Neuronal stem cell (in vitro differentiated cells): ENCODE data around the gene PARD3B.

Experiments
- DNase-seq: peaks from one replicate; pipeline ENCODE4 v3.0.0-alpha.2; 2013; ENCODE audit warnings: low spot score
- H2AFZ ChIP-seq: one replicate; pipeline ENCODE4 v1.6.1; 2013; ENCODE audit warnings: mild to moderate bottlenecking, low read length, inconsistent platforms
- H2AK5ac ChIP-seq: 2 replicates; pipeline ENCODE4 v1.6.1; 2013; ENCODE audit warnings: low read depth, mild to moderate bottlenecking, inconsistent platforms, low read length, moderate library complexity, mixed read lengths
- H2BK120ac ChIP-seq: 2 replicates; pipeline ENCODE4 v1.6.1; 2013; ENCODE audit warnings: low read depth, mild to moderate bottlenecking, inconsistent platforms, low read length, moderate library complexity, mixed read lengths
- H2BK12ac ChIP-seq: one replicate; pipeline ENCODE4 v1.6.1; 2013; ENCODE audit warnings: low read length, inconsistent platforms
- H2BK15ac ChIP-seq: 2 replicates; pipeline ENCODE4 v1.6.1; 2013; ENCODE audit warnings: mild to moderate bottlenecking, low read length, inconsistent platforms, mixed read lengths
- H2BK5ac ChIP-seq: one replicate; pipeline ENCODE4 v1.6.1; 2013; ENCODE audit warnings: inconsistent platforms, mild to moderate bottlenecking, low read length, moderate library complexity
- H3K14ac ChIP-seq: one replicate; pipeline ENCODE4 v1.6.1; 2013; ENCODE audit warnings: low read length, inconsistent platforms
- H3K18ac ChIP-seq: 2 replicates; pipeline ENCODE4 v1.6.1; 2013; ENCODE audit warnings: low read length, inconsistent platforms
- H3K23ac ChIP-seq: 2 replicates; pipeline ENCODE4 v1.6.1; 2013; ENCODE audit warnings: low read depth, mild to moderate bottlenecking, mixed read lengths, low read length, inconsistent platforms; ENCODE audit not compliant: poor library complexity
- H3K27ac ChIP-seq: replicated peaks from 3 replicates; pipeline ENCODE4 v1.5.1; 2013; ENCODE audit warnings: low read length, inconsistent platforms
- H3K27me3 ChIP-seq, 3 experiments: 2 replicates each; pipeline ENCODE4 v1.6.1; 2013; ENCODE audit warnings: low read length in 3 of 3, mild to moderate bottlenecking in 2 of 3, inconsistent platforms in 1 of 3, low read depth in 1 of 3, mixed read lengths in 1 of 3, moderate library complexity in 1 of 3; ENCODE audit not compliant: control insufficient read depth in 3 of 3, insufficient read depth in 3 of 3
- H3K36me3 ChIP-seq, 2 donors: replicated peaks in 1 of 2; 2 replicates each; pipeline ENCODE4 v1.6.1; 2013; ENCODE audit warnings: low read length in 2 of 2; ENCODE audit not compliant: control insufficient read depth in 2 of 2, insufficient read depth in 2 of 2
- H3K4ac ChIP-seq: 2 replicates; pipeline ENCODE4 v1.6.1; 2013; ENCODE audit warnings: inconsistent platforms, mild to moderate bottlenecking, low read length, moderate library complexity
- H3K4me1 ChIP-seq, 2 donors: 1 replicate in 1 of 2; 2 replicates in 1 of 2; pipeline ENCODE4 v1.6.1; 2013; ENCODE audit warnings: low read length in 2 of 2, low read depth in 1 of 2; ENCODE audit not compliant: control insufficient read depth in 2 of 2, insufficient read depth in 1 of 2
- H3K4me2 ChIP-seq: one replicate; pipeline ENCODE4 v1.6.1; 2013; ENCODE audit warnings: mild to moderate bottlenecking, low read length, inconsistent platforms; ENCODE audit not compliant: insufficient read depth, poor library complexity, severe bottlenecking
- H3K4me3 ChIP-seq, 2 donors: 2 replicates each; pipeline ENCODE4 v1.5.1; 2013; ENCODE audit warnings: low read length in 2 of 2, mild to moderate bottlenecking in 2 of 2, inconsistent platforms in 1 of 2, moderate library complexity in 1 of 2
- H3K79me1 ChIP-seq: one replicate; pipeline ENCODE4 v1.6.1; 2013; ENCODE audit warnings: low read depth, mild to moderate bottlenecking, inconsistent platforms, low read length, moderate library complexity
- H3K9ac ChIP-seq: one replicate; pipeline ENCODE4 v1.6.1; 2013; ENCODE audit warnings: mild to moderate bottlenecking, low read depth, low read length, inconsistent platforms; ENCODE audit not compliant: poor library complexity
- H3K9me3 ChIP-seq, 2 donors: replicated peaks in 1 of 2; 2 replicates each; pipeline versions ENCODE3 to v1.6.1; 2013; ENCODE audit warnings: low read length in 2 of 2, mild to moderate bottlenecking in 2 of 2, inconsistent platforms in 1 of 2, low read depth in 1 of 2, mixed read lengths in 1 of 2, moderate library complexity in 1 of 2; ENCODE audit not compliant: control insufficient read depth in 2 of 2, insufficient read depth in 1 of 2
- H4K8ac ChIP-seq: one replicate; pipeline ENCODE4 v1.6.1; 2013; ENCODE audit warnings: low read depth, mild to moderate bottlenecking, inconsistent platforms, low read length, moderate library complexity
- H4K91ac ChIP-seq: one replicate; pipeline ENCODE4 v1.6.1; 2013; ENCODE audit warnings: low read length, low read depth, mild to moderate bottlenecking, inconsistent platforms; ENCODE audit not compliant: poor library complexity
- WGBS, 2 donors: extraction: QIAGEN DNeasy Blood & Tissue Kit; methylation state at CpG; one replicate each; pipeline ENCODE4 v1.1.7; 2013; ENCODE audit warnings: missing lambda C conversion rate in 2 of 2, mixed read lengths in 1 of 2; ENCODE audit not compliant: insufficient read length in 2 of 2, insufficient replicate concordance in 1 of 2; ENCODE audit errors: extremely low coverage in 2 of 2; 5-methylcytosine and 5-hydroxymethylcytosine counted together

PARD3B gene

DNA sequence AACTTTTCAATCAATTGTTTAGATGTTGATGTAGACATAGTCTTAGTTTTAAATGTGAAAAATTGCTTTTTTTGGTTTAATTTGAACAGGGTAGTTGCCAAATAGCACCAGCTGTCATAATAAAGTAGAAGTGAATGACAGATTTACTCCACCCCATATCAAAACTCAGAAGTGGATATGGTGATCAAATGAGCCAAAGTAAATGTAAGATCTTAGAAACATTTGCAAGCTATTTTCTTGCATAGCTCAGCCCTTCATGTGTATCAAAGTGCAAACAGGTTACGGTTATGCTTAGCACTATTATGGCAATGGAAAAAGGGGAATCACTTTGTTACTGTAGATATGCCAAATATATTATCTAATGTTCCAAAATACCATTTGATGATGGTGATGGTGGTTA lies 596.1 kb downstream of the PARD3B start:
- Histone ChIP-seq H3K27me3 (no peaks in the 10 kb centered on the region), H2BK5ac (no peak overlapping the region), H2BK12ac (no peak overlapping the region), H3K23ac (no peak overlapping the region), H3K36me3 (no peaks in the 10 kb centered on the region), H3K4me3 (no peak overlapping the region), H3K4me1 (peaks cover 2 to 30% of the 10 kb centered on the region in 2 donors), H2BK15ac (no peak overlapping the region), H3K9ac (no peak overlapping the region), H3K18ac (no peak overlapping the region), H3K9me3 (peaks cover 0 to 6% of the 10 kb centered on the region in 2 donors), H3K4ac (no peak overlapping the region), H3K4me2 (no peak overlapping the region), H3K79me1 (peaks cover 2% of the 10 kb centered on the region), H4K8ac (no peak overlapping the region), H3K27ac (no peak overlapping the region), H4K91ac (no peak overlapping the region), H2AFZ (no peak overlapping the region), H3K14ac (no peak overlapping the region), H2BK120ac (no peak overlapping the region), H2AK5ac (no peak overlapping the region)
- no CpG with 5 or more reads among the region's 1 CpG for WGBS, 2 donors
- DNase-seq = no peak

DNA sequence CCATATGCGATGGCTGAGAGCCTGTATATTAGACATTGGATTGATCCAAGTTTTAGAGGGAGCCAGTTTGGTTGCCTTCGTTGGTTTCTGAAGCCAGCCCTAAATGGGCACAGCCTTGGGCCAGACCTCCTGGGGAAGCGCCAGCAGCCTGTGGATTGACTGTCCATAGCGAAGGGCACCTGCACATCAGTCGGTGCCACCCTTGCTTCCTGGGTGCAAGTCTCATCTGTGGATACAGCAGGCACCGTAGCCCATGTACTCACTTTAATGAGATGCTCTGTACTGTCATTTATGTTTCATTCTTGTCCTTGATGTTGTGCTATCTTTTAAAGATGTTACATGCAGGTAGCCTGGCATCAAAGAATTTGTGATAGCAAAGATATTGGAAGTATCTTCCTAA lies 600.6 kb downstream of the PARD3B start:
- Histone ChIP-seq H3K4me3 (no peak overlapping the region), H3K9ac (no peak overlapping the region), H4K91ac (no peak overlapping the region), H3K4me2 (no peak overlapping the region), H3K14ac (no peak overlapping the region), H3K9me3 (peaks cover 0 to 6% of the 10 kb centered on the region in 2 donors), H3K4me1 (peaks cover 0 to 8% of the 10 kb centered on the region in 2 donors), H3K79me1 (peaks cover 2% of the 10 kb centered on the region), H2AK5ac (no peak overlapping the region), H2BK5ac (no peak overlapping the region), H2BK120ac (no peak overlapping the region), H3K23ac (no peak overlapping the region), H3K27me3 (no peaks in the 10 kb centered on the region), H3K18ac (no peak overlapping the region), H4K8ac (peak overlapping the region; percentile 84), H2AFZ (no peak overlapping the region), H3K4ac (no peak overlapping the region), H3K36me3 (no peaks in the 10 kb centered on the region), H3K27ac (no peak overlapping the region), H2BK12ac (no peak overlapping the region), H2BK15ac (no peak overlapping the region)
- DNase-seq = no peak
- no CpG with 5 or more reads among the region's 6 CpGs for WGBS, 2 donors

- no peaks in the 10 kb centered on the region for H3K4me1 ChIP-seq
Observed at GRCh38 chr2:205148755-205149154, 603.5 kb downstream of the PARD3B start.

GRCh38 chr2:205156457-205156856 lies 611.2 kb downstream of the PARD3B start:
- H3K27ac ChIP-seq = no peak overlapping the region
- H3K9me3 ChIP-seq = peaks cover 0 to 1% of the 10 kb centered on the region in 2 donors
- H4K91ac ChIP-seq = no peak overlapping the region
- no peak overlapping the region for H2BK12ac ChIP-seq
- DNase-seq = no peak
- H2AK5ac ChIP-seq = no peak overlapping the region
- H3K4me1 ChIP-seq = peaks cover 0 to 1% of the 10 kb centered on the region in 2 donors
- H3K9ac ChIP-seq = no peak overlapping the region
- H3K14ac ChIP-seq = no peak overlapping the region
- H3K79me1 ChIP-seq = no peaks in the 10 kb centered on the region
- H3K18ac ChIP-seq = no peak overlapping the region
- no peaks in the 10 kb centered on the region for H3K27me3 ChIP-seq
- H2AFZ ChIP-seq = no peak overlapping the region
- no CpG with 5 or more reads among the region's 1 CpG for WGBS, 2 donors
- no peak overlapping the region for H3K4me3 ChIP-seq
- no peak overlapping the region for H3K4ac ChIP-seq
- no peak overlapping the region for H2BK120ac ChIP-seq
- H3K23ac ChIP-seq = no peak overlapping the region
- H3K4me2 ChIP-seq = no peak overlapping the region
- H4K8ac ChIP-seq = no peak overlapping the region
- H2BK15ac ChIP-seq = no peak overlapping the region
- no peaks in the 10 kb centered on the region for H3K36me3 ChIP-seq
- no peak overlapping the region for H2BK5ac ChIP-seq

More at GRCh38 chr2:205148755-205149154, 603.5 kb downstream of the PARD3B start:
- Histone ChIP-seq H2BK15ac (no peak overlapping the region), H3K9me3 (peaks cover 0 to 6% of the 10 kb centered on the region in 2 donors), H3K14ac (no peak overlapping the region), H2BK120ac (no peak overlapping the region), H4K8ac (no peak overlapping the region), H3K27ac (no peak overlapping the region), H3K4ac (no peak overlapping the region), H2BK5ac (no peak overlapping the region), H3K4me2 (no peak overlapping the region), H3K79me1 (peaks cover 2% of the 10 kb centered on the region), H3K36me3 (no peaks in the 10 kb centered on the region), H2AK5ac (no peak overlapping the region), H3K23ac (no peak overlapping the region), H4K91ac (no peak overlapping the region), H3K4me3 (no peak overlapping the region), H3K18ac (no peak overlapping the region), H3K27me3 (no peaks in the 10 kb centered on the region), H2AFZ (no peak overlapping the region), H2BK12ac (no peak overlapping the region), H3K9ac (no peak overlapping the region)
- no CpG with 5 or more reads among the region's 2 CpGs for WGBS, 2 donors
- DNase-seq = no peak
